Heart left ventricle (tissue), 13 donors: ENCODE results near the gene FERMT3.

Experiments
- POLR2A ChIP-seq, 2 donors: fragments of 450-650 bp; IDR thresholded peaks; one replicate each; pipeline ENCODE4 v1.6.1; 2017; ENCODE audit warnings: antibody characterized with exemption in 2 of 2, mild to moderate bottlenecking in 2 of 2, moderate library complexity in 2 of 2
- TF ChIP-seq, protein P1 (sequence below), 12 donors: fragments of 200-600 bp; sonication (generic) in 4 of 12; IDR thresholded peaks; one replicate each; pipeline versions ENCODE4 v1.5.0 to v1.8.0; 2018 to 2022; ENCODE audit warnings: antibody characterized with exemption in 12 of 12, mild to moderate bottlenecking in 5 of 12
- donor health status: ischemic (EF 13 %, LVEDD 7.1; RV severe dilation, severe dysfunction).
- donor health status: DM: no; HTN: yes; CAD: no.
- donor health status: DM: no; HTN: no; CAD: no.
- donor health status: ischemic (EF 25% LVEDD 6.9; RV normal size, moderate dysfunction).
- donor health status: ischemic (EF 25% LVEDD 5.7; RV mildly dilated, moderate dysfunction).
- donor health status: ischemic (EF 35%, LVEDD 5.7; RV mildly dilated, moderate dysfunction).
- donor health status: nonischemic (EF 11% LVEDD 7.7; RV severe dilation, severe dysfunction).
- donor health status: DM: yes; HTN: yes; CAD: no.
- donor health status: PGD.
- donor health status: ischemic (EF 29% LVEDD 5.4; RV normal size, mild dysfunction).
- donor health status: nonischemic (EF 23%, LVEDD 6.1; RV moderate dilation, normal function).

DNA sequence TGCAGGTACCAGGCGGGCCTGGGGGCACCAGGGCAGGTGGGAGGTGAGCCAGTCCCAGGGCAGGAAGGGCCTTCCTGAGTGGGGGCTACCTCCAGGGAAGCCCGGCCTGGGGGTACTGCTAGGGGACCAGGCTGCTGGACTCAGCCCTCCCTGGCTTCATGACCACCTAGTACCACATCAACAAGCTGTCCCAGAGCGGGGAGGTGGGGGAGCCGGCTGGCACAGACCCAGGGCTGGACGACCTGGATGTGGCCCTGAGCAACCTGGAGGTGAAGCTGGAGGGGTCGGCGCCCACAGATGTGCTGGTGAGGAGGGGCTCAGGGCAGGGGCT, 12.8 kb downstream of the FERMT3 start:
- TF ChIP-seq POLR2A (IDR thresholded peaks at IDR 0.05): no peak
- TF ChIP-seq, protein P1, sequence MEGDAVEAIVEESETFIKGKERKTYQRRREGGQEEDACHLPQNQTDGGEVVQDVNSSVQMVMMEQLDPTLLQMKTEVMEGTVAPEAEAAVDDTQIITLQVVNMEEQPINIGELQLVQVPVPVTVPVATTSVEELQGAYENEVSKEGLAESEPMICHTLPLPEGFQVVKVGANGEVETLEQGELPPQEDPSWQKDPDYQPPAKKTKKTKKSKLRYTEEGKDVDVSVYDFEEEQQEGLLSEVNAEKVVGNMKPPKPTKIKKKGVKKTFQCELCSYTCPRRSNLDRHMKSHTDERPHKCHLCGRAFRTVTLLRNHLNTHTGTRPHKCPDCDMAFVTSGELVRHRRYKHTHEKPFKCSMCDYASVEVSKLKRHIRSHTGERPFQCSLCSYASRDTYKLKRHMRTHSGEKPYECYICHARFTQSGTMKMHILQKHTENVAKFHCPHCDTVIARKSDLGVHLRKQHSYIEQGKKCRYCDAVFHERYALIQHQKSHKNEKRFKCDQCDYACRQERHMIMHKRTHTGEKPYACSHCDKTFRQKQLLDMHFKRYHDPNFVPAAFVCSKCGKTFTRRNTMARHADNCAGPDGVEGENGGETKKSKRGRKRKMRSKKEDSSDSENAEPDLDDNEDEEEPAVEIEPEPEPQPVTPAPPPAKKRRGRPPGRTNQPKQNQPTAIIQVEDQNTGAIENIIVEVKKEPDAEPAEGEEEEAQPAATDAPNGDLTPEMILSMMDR (IDR thresholded peaks at IDR 0.05): no peak
